Lung (tissue), 12 donors: Measurements from ENCODE around the gene ALKAL2. TPM values are rescaled to one million over a fixed set of nuclear protein-coding genes. Genes with fewer than 3 reads are reported as not detected.
A peak's percentile ranks its signal among the peaks of the same experiment; 100 is the strongest.

Experiments used
- ATAC-seq: fragments of 200-7000 bp; cut with Tn5 transposase; one replicate; pipeline ENCODE4 v1.9.1; 2020; ENCODE audit warnings: moderate number of reproducible peaks; ENCODE audit not compliant: insufficient read depth, low FRiP score
- DNase-seq, 3 donors: peaks; one replicate each; pipeline ENCODE4 v3.0.0-alpha.2; 2013 to 2017
- H3K27ac ChIP-seq, 2 donors: one replicate each; pipeline ENCODE4 v1.5.1; 2013; ENCODE audit warnings: mild to moderate bottlenecking in 2 of 2, moderate library complexity in 2 of 2, control low read depth in 1 of 2, inconsistent platforms in 1 of 2, low read depth in 1 of 2, low read length in 1 of 2
- H3K27me3 ChIP-seq, 3 donors: one replicate each; pipeline ENCODE4 v1.5.1; 2013; ENCODE audit warnings: low read length in 2 of 3; ENCODE audit not compliant: control insufficient read depth in 3 of 3, insufficient read depth in 3 of 3
- H3K36me3 ChIP-seq, 4 donors: one replicate each; pipeline ENCODE4 v1.5.1; 2013; ENCODE audit warnings: low read length in 4 of 4, mild to moderate bottlenecking in 1 of 4, moderate library complexity in 1 of 4; ENCODE audit not compliant: control insufficient read depth in 4 of 4, insufficient read depth in 4 of 4
- H3K4me1 ChIP-seq, 5 donors: one replicate each; pipeline ENCODE4 v1.5.1; 2013; ENCODE audit warnings: low read length in 5 of 5, mild to moderate bottlenecking in 2 of 5, moderate library complexity in 1 of 5; ENCODE audit not compliant: control insufficient read depth in 5 of 5, insufficient read depth in 5 of 5
- H3K4me3 ChIP-seq: one replicate; pipeline ENCODE4 v1.5.1; 2013; ENCODE audit warnings: mild to moderate bottlenecking, control low read depth, moderate library complexity
- H3K9ac ChIP-seq, 2 donors: one replicate each; pipeline ENCODE4 v1.5.1; 2013; ENCODE audit warnings: low read length in 2 of 2, control low read depth in 1 of 2; ENCODE audit not compliant: insufficient read depth in 1 of 2
- H3K9me3 ChIP-seq, 4 donors: one replicate each; pipeline ENCODE4 v1.5.1; 2013; ENCODE audit warnings: low read length in 3 of 4, mild to moderate bottlenecking in 1 of 4, moderate library complexity in 1 of 4; ENCODE audit not compliant: control insufficient read depth in 4 of 4, insufficient read depth in 3 of 4
- WGBS, 2 donors: extraction: QIAGEN DNeasy Blood & Tissue Kit; methylation state at CpG; one replicate each; pipeline ENCODE4 v1.1.7; 2013; 5-methylcytosine and 5-hydroxymethylcytosine counted together
- polyA plus RNA-seq, 2 donors: library from polyadenylated mRNA; stranded (reverse); fragments of 200-250 nt; gene quantifications; one replicate each; pipeline ENCODE4 v1.2.1, GENCODE V29; 2013
- total RNA-seq, 2 donors: library from RNA; depleted of rRNA in 1 of 2; stranded (reverse); fragments of >200 nt in 1 of 2; gene quantifications; one replicate each; pipeline ENCODE4 v1.2.1, GENCODE V29; 2014 to 2021
- TF ChIP-seq, protein P1 (sequence below): IDR thresholded peaks from 2 replicates; pipeline ENCODE4 v1.5.1; 2012; ENCODE audit warnings: mild to moderate bottlenecking; ENCODE audit errors: control extremely low read depth, extremely low read depth
- donor health status: control.
- donor health status: control.
- donor health status: Bipolar disorder and iron deficiency.
- donor health status: healthy.
- donor health status: DM: yes; HTN: yes; CAD: no.

The ALKAL2 gene
- total and polyA plus RNA-seq, 4 donors, result 13.4 to 31.3 (median 19.1) TPM

DNA sequence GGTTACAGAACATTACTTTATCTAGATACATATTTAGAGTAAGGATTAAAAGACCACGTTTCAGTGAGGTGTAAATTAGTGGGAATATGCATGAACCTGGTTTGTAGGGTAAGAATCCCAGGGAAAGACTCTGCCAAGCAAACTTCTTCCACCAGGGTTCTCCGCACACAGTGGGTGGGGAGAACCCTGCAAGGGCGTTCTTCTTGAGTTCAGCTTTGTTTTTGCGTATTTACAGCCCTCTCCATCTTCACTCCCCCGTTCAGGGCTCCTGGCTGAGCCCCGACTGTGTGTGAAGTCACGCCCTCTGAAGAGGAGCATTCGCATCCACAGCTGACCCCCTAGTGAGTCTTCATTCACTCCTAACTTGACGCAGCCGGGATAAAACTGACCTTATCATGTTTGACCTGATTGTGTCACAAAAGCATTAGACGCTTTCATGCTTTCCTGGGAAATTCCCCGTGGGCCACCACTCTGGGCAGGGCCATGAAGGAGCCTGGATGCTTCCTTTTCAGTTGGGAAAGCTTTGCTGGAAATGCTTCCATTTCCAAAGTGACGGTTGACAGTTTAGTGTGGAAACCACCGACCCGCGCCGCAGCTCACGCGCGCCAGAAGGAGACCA lies 1.0 kb downstream of the ALKAL2 start:
- peaks cover 6 to 28% (median 13%) of the 10 kb centered on the region in 3 donors for H3K27me3 ChIP-seq
- ATAC-seq, result no peak
- peaks cover 0 to 3% (median 2%) of the 10 kb centered on the region in 4 donors for H3K36me3 ChIP-seq
- peaks cover 0 to 20% (median 7%) of the 10 kb centered on the region in 5 donors for H3K4me1 ChIP-seq
- H3K4me3 ChIP-seq, result no peak overlapping the region
- TF ChIP-seq, protein P1, sequence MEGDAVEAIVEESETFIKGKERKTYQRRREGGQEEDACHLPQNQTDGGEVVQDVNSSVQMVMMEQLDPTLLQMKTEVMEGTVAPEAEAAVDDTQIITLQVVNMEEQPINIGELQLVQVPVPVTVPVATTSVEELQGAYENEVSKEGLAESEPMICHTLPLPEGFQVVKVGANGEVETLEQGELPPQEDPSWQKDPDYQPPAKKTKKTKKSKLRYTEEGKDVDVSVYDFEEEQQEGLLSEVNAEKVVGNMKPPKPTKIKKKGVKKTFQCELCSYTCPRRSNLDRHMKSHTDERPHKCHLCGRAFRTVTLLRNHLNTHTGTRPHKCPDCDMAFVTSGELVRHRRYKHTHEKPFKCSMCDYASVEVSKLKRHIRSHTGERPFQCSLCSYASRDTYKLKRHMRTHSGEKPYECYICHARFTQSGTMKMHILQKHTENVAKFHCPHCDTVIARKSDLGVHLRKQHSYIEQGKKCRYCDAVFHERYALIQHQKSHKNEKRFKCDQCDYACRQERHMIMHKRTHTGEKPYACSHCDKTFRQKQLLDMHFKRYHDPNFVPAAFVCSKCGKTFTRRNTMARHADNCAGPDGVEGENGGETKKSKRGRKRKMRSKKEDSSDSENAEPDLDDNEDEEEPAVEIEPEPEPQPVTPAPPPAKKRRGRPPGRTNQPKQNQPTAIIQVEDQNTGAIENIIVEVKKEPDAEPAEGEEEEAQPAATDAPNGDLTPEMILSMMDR, result no peak
- H3K9me3 ChIP-seq, result peaks cover 0 to 2% (median 0%) of the 10 kb centered on the region in 4 donors
- no peak overlapping the region for H3K9ac ChIP-seq
- WGBS, 2 donors, result 26 to 27% methylated on average over 20 of the region's 20 CpGs
- H3K27ac ChIP-seq, result no peak overlapping the region
- DNase-seq, result peak in 2 of 3 donors; percentile 15 to 25

DNA sequence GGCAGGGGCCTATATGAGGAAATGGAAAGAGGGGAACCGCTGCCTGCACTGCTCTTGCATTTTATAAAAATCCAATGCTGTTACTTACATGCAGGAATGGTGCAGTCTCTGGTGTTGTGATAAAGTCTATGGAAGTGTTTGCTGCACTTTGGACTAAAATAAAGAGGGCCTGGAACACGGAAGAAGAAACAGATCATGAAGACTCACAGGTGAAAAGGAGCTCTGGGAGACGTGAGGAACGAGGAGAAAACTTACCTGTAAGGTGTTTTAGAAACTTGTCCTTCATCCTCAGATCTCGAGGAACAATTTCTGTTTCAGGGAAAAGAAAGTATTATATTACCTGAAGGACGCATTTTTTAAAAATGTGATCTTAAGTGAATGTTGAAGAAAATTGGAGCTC lies 1.9 kb downstream of the ALKAL2 start:
- Histone ChIP-seq H3K36me3 (peaks cover 4 to 8% (median 6%) of the 10 kb centered on the region in 4 donors), H3K4me3 (no peak overlapping the region), H3K9ac (no peak overlapping the region), H3K27ac (no peak overlapping the region), H3K27me3 (peaks cover 6 to 25% (median 9%) of the 10 kb centered on the region in 3 donors), H3K4me1 (peaks cover 0 to 20% (median 7%) of the 10 kb centered on the region in 5 donors), H3K9me3 (peaks cover 0 to 2% (median 0%) of the 10 kb centered on the region in 4 donors)
- TF ChIP-seq, protein P1, result no peak
- DNase-seq (no peak), ATAC-seq (no peak)
- WGBS, 2 donors, result 94 to 95% methylated on average over 6 of the region's 6 CpGs

DNA sequence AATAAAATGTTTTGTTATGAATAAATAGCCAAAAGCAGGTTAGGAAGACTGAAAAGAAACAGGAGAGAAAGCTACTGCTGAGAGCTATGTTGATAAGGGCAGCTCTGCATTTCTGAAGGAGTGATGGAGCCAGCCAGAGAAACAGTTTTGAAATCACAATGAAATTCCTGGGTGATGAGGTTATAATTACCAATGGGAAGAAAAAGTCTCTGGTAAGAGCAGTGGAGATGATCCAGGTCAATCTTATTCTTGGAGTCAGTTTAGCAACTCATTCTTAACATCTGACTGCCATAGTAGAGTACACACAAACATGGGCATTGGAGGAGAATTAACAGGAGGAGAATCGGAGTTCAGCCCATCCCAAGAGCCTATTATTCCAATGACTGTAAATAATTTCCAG lies 2.4 kb downstream of the ALKAL2 start:
- TF ChIP-seq, protein P1, result no peak
- WGBS, 2 donors, result 88 to 90% methylated on average over 1 of the region's 1 CpG
- Histone ChIP-seq H3K27ac (no peak overlapping the region), H3K4me1 (peaks cover 0 to 20% (median 7%) of the 10 kb centered on the region in 5 donors), H3K36me3 (peaks cover 4 to 10% (median 6%) of the 10 kb centered on the region in 4 donors), H3K27me3 (peaks cover 6 to 21% (median 9%) of the 10 kb centered on the region in 3 donors), H3K9ac (no peak overlapping the region), H3K9me3 (no peaks in the 10 kb centered on the region), H3K4me3 (no peak overlapping the region)
- peak in 2 of 3 donors; percentile 43 to 55 for DNase-seq
- no peak for ATAC-seq
